Astrocyte of the cerebellum (primary cell): ENCODE data around the gene TAF10.

Experiments
- DNase-seq: peaks from one replicate; pipeline ENCODE4 v3.0.0-alpha.2; 2011; ENCODE audit warnings: low read depth
- H3K4me3 ChIP-seq: 2 replicates; pipeline ENCODE4 v1.5.1; 2011; ENCODE audit warnings: mild to moderate bottlenecking, low read depth, low read length, moderate library complexity
- CTCF ChIP-seq: IDR thresholded peaks from 2 replicates; pipeline ENCODE4 v1.5.1; 2012; ENCODE audit warnings: low read length, low read depth, moderate library complexity, mild to moderate bottlenecking; ENCODE audit errors: missing control alignments
- in situ Hi-C: cut with HindIII; loops from 2 replicates; pipeline ENCODE4 v1.10.0; 2017; ENCODE audit warnings: low sequenced_read_pairs

TAF10 gene

GRCh38 chr11:6586434-6587359 is 25.3 kb downstream of the TAF10 start:
- in situ Hi-C loops, result no loop called here

GRCh38 chr11:6584528-6584927 is 27.5 kb downstream of the TAF10 start:
- H3K4me3 ChIP-seq, result no peak overlapping the region
- no peak for DNase-seq
- no peak for TF ChIP-seq CTCF
- in situ Hi-C loops, result no loop called here

More at GRCh38 chr11:6586434-6587359, 25.3 kb downstream of the TAF10 start:
- no peak for DNase-seq
- TF ChIP-seq CTCF, result no peak
- no peak overlapping the region for H3K4me3 ChIP-seq

- no peak for TF ChIP-seq CTCF
Measured at GRCh38 chr11:6583584-6583983, 28.4 kb downstream of the TAF10 start.

GRCh38 chr11:6579681-6580080 is 32.3 kb downstream of the TAF10 start:
- no peak for DNase-seq
- TF ChIP-seq CTCF, result no peak
- no peak overlapping the region for H3K4me3 ChIP-seq
- in situ Hi-C loops, result no loop called here

More at GRCh38 chr11:6583584-6583983, 28.4 kb downstream of the TAF10 start:
- DNase-seq, result no peak
- in situ Hi-C loops, result no loop called here
- H3K4me3 ChIP-seq, result no peak overlapping the region

GRCh38 chr11:6578134-6578533 is 33.9 kb downstream of the TAF10 start:
- TF ChIP-seq CTCF, result no peak
- in situ Hi-C loops, result no loop called here
- no peak overlapping the region for H3K4me3 ChIP-seq
- no peak for DNase-seq

GRCh38 chr11:6576471-6577373 is 35.3 kb downstream of the TAF10 start:
- no peak for TF ChIP-seq CTCF
- DNase-seq, result peak; percentile 84
- H3K4me3 ChIP-seq, result no peak overlapping the region
- in situ Hi-C loops, result no loop called here
